RWPE2 (cell line): Measurements from ENCODE around the gene TLE3.

Experiments used
- ATAC-seq: fragments of 200-7000 bp; cut with Tn5 transposase; 3 replicates; pipeline ENCODE4 v1.9.1; 2021; ENCODE audit warnings: low read depth
- DNase-seq: peaks from one replicate; pipeline ENCODE4 v3.0.0-alpha.2; 2020; ENCODE audit warnings: low spot score
- H3K27ac ChIP-seq: fragments of 450-650 bp; 2 replicates; pipeline ENCODE4 v1.5.1; 2017; ENCODE audit warnings: mild to moderate bottlenecking; ENCODE audit not compliant: poor library complexity, severe bottlenecking
- H3K27me3 ChIP-seq: fragments of 250-450 bp; sonication (Bioruptor Pico); 2 replicates; pipeline ENCODE4 v1.5.1; 2021; ENCODE audit warnings: mild to moderate bottlenecking, moderate library complexity; ENCODE audit not compliant: insufficient read depth, poor library complexity, severe bottlenecking
- H3K36me3 ChIP-seq: fragments of 250-450 bp; sonication (Bioruptor Pico); 2 replicates; pipeline ENCODE4 v1.5.1; 2020; ENCODE audit warnings: low read depth, mild to moderate bottlenecking, moderate library complexity
- H3K4me1 ChIP-seq: fragments of 250-450 bp; sonication (Bioruptor Pico); 2 replicates; pipeline ENCODE4 v1.5.1; 2021; ENCODE audit warnings: mild to moderate bottlenecking, moderate library complexity; ENCODE audit not compliant: insufficient read depth, poor library complexity, severe bottlenecking
- H3K4me3 ChIP-seq: fragments of 250-450 bp; sonication (Bioruptor Pico); 2 replicates; pipeline ENCODE4 v1.5.1; 2021; ENCODE audit warnings: mild to moderate bottlenecking, moderate library complexity; ENCODE audit not compliant: severe bottlenecking
- H3K9me3 ChIP-seq: fragments of 250-450 bp; sonication (Bioruptor Pico); 2 replicates; pipeline ENCODE4 v1.5.1; 2021; ENCODE audit warnings: mild to moderate bottlenecking, moderate library complexity; ENCODE audit not compliant: severe bottlenecking
- TF ChIP-seq, protein P1 (sequence below): fragments of 450-650 bp; IDR thresholded peaks from one replicate; pipeline ENCODE4 v1.5.1; 2017; ENCODE audit warnings: mild to moderate bottlenecking, moderate library complexity; ENCODE audit not compliant: poor library complexity, severe bottlenecking

TLE3 gene

DNA sequence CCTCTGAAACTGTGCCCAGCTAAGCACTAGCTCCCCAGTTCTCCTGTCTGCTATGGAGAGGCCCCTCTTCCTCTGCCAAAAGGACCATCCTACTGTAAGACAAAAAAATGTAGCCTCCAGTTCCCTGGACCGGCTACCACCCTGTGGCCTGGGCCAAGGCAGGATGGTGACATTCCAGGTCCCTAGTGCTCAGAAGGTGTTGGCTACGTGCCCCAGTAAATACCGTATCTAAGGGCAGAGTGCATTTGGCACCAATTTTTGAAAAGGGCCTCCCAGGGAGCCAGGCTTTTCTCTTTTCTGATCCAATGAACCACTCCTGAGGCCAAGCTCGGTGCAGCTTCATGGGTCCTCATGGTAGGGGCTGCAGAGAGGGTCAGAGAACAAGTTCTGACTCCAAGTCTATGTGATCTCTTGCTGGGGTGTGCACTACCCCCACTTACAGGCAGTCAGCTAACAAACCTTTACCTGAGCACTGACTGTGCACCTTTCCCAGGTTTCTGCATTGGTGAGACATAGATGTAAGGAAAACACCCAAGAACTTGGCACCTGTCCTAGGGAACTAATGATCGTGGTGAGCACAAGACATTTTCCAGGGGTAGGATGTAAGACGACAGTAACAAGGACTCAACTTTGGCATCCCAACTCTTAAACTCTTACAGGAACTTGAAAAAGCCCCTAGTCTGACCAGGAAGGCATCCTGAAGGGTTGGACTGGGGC is 32.6 kb downstream of the TLE3 start:
- DNase-seq (no peak), ATAC-seq (no peak)
- H3K36me3 ChIP-seq, result peaks cover 79% of the 10 kb centered on the region
- TF ChIP-seq, protein P1, sequence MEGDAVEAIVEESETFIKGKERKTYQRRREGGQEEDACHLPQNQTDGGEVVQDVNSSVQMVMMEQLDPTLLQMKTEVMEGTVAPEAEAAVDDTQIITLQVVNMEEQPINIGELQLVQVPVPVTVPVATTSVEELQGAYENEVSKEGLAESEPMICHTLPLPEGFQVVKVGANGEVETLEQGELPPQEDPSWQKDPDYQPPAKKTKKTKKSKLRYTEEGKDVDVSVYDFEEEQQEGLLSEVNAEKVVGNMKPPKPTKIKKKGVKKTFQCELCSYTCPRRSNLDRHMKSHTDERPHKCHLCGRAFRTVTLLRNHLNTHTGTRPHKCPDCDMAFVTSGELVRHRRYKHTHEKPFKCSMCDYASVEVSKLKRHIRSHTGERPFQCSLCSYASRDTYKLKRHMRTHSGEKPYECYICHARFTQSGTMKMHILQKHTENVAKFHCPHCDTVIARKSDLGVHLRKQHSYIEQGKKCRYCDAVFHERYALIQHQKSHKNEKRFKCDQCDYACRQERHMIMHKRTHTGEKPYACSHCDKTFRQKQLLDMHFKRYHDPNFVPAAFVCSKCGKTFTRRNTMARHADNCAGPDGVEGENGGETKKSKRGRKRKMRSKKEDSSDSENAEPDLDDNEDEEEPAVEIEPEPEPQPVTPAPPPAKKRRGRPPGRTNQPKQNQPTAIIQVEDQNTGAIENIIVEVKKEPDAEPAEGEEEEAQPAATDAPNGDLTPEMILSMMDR, result no peak
- H3K4me3 ChIP-seq, result no peak overlapping the region
- H3K27me3 ChIP-seq, result no peaks in the 10 kb centered on the region
- no peaks in the 10 kb centered on the region for H3K9me3 ChIP-seq
- H3K27ac ChIP-seq, result no peak overlapping the region
- H3K4me1 ChIP-seq, result no peaks in the 10 kb centered on the region

DNA sequence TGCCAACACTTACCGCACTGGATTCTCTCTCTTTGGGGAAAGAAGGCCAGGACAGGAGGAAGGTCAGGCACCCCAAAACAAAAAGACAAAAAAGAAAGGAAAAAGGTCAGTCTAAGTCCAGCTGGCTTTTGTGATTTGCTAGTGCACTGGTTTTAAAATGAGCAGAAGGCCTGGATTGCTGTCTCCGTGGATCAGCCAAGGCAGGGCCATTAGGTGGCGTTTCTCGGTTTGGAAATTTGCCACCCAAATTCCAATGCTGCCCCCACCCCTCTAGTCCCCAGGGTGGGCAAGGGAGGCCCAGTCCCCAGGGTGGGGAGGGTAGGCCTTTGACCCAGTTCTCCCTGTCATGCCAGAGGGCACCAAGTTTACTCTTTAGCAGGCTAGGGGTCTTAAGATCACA is 33.3 kb downstream of the TLE3 start:
- Histone ChIP-seq H3K27ac (no peak overlapping the region), H3K9me3 (no peaks in the 10 kb centered on the region)
- DNase-seq, result no peak

DNA sequence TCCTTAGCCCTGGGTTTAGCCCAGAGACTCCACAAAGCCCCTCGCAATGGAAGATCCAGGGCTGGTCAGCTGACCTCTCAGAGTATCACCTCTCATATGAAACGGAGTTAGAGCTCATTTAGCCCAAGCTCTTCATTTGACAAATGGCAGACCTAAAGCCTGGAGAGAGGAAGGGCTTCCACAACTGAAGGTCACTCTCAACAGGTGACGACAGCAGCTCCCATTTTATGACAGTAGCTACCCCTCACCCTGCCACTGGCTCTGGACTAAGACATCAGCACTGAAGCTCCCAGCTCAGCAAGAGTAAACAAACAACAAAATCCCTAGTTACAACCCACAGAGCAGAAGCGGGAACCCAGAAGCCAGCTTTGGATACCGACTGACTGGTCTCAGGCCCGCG is 33.7 kb downstream of the TLE3 start:
- H3K27ac ChIP-seq, result no peak overlapping the region
- ATAC-seq (no peak), DNase-seq (no peak)
- H3K4me1 ChIP-seq, result no peaks in the 10 kb centered on the region
- TF ChIP-seq, protein P1, result no peak
- no peaks in the 10 kb centered on the region for H3K27me3 ChIP-seq
- no peaks in the 10 kb centered on the region for H3K9me3 ChIP-seq
- H3K4me3 ChIP-seq, result no peak overlapping the region
- peaks cover 79% of the 10 kb centered on the region for H3K36me3 ChIP-seq

More for the DNA sequence above, 33.3 kb downstream of the TLE3 start:
- H3K4me1 ChIP-seq, result no peaks in the 10 kb centered on the region
- H3K36me3 ChIP-seq, result peaks cover 79% of the 10 kb centered on the region
- H3K27me3 ChIP-seq, result no peaks in the 10 kb centered on the region
- no peak overlapping the region for H3K4me3 ChIP-seq
- no peak for ATAC-seq
- TF ChIP-seq, protein P1, result no peak

DNA sequence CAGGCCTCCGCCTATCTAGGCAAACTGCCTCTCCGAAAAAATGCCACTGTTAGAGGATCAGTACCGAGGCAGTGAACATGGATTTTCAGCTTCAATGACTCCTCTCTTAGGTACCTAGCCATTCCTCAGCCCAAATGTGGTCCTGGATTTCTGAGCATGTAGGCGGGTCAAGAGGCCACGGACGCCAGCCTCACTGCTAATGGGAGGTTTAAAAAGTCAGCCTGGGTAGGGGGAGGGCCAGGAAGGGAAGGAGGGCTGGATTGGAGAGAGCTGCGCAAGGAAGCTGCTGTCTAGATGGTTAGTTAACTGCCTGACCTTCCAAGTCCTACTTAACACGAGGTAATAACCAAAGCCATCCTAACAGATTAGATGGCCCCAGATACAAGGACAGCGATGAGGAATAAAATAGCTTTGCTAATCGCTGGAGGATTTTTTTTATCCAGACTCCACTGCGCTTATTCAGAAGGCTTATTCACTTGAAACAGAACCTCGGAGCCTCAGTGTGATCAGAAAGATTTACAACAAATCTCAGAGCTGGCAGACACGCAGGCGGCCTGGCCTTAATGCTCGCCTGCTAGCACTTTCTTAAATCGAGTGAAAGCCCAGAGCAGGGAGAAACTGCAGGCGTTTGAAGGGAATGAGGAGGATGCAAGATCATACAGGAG is 34.3 kb downstream of the TLE3 start:
- Histone ChIP-seq H3K9me3 (no peaks in the 10 kb centered on the region), H3K27ac (no peak overlapping the region), H3K4me3 (no peak overlapping the region), H3K4me1 (no peaks in the 10 kb centered on the region), H3K27me3 (no peaks in the 10 kb centered on the region), H3K36me3 (peaks cover 79% of the 10 kb centered on the region)
- DNase-seq (no peak), ATAC-seq (no peak)
- TF ChIP-seq, protein P1, result no peak

DNA sequence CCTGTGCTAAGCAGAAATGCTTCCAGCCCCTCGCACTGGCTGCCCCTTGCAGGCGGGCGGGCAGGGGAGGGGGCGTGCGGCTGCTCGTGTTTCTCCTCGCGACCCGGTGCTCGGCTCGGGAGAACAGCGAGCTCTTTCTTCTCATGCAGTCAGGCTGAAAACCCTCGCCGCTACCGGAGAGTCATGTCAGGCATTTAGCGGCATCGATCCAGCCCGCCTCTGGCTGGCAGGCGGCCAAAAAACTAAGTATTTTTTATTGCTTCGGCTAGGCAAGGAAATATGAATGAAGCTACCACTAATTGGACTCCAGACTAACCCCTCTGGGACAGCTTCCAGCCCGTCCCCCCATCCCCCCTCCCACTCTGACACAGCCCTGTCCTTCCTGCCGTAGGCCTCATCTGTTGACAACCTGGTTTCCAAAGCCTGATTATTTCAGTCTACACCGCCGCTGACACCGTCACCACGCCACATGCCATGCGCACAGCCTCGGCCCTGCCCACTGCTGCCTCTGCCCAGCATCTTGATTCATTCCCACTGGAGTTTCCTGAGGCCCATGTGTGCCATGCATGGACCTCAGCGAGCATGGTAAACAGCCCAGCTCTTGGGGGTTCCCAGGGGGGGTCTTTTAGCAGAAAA is 35.3 kb downstream of the TLE3 start:
- Histone ChIP-seq H3K36me3 (peaks cover 79% of the 10 kb centered on the region), H3K4me3 (no peak overlapping the region), H3K27me3 (no peaks in the 10 kb centered on the region), H3K4me1 (no peaks in the 10 kb centered on the region), H3K9me3 (no peaks in the 10 kb centered on the region), H3K27ac (no peak overlapping the region)
- no peak for DNase-seq
- no peak for ATAC-seq
- TF ChIP-seq, protein P1, result no peak
